GM20431 (cell line): ENCODE data around the gene CASKIN1.
"Not testable (repeated sequence)": the region's sequence is repeated elsewhere in the genome, so short reads cannot be mapped to it uniquely, and the experiment has no call there.

Source experiments
- in situ Hi-C: fragments of 300-500 bp; cut with MseI, MboI; formaldehyde crosslinking; loops from one replicate; pipeline ENCODE4 v1.15.0; 2020; ENCODE audit warnings: low sequenced_read_pairs; ENCODE audit not compliant: unreplicated experiment

The CASKIN1 gene

GRCh38 chr16:2212362-2213324 is 16.2 kb upstream of the CASKIN1 start:
- in situ Hi-C loops = no loop called here

- in situ Hi-C loops = no loop called here
These were observed 15.5 kb upstream of the CASKIN1 start for GRCh38 chr16:2211923-2212347.

GRCh38 chr16:2210386-2211365 is 14.3 kb upstream of the CASKIN1 start, which contains the start of gene BRICD5:
BRICD5 (minus strand) TSS chr16:2210863; CDS start chr16:2210833, 30 bp downstream.
- in situ Hi-C loops = no loop called here

GRCh38 chr16:2210009-2210332 is 13.6 kb upstream of the CASKIN1 start:
- in situ Hi-C loops = no loop called here

GRCh38 chr16:2209258-2210008 is 13.0 kb upstream of the CASKIN1 start:
- in situ Hi-C loops = no loop called here

- in situ Hi-C loops = no loop called here
These were observed 12.4 kb upstream of the CASKIN1 start for GRCh38 chr16:2208772-2209171.

- in situ Hi-C loops = no loop called here
These were observed 11.9 kb upstream of the CASKIN1 start for GRCh38 chr16:2208308-2208707.

- in situ Hi-C loops = no loop called here
These were observed 11.5 kb upstream of the CASKIN1 start for GRCh38 chr16:2207872-2208271.

- in situ Hi-C loops = no loop called here
These were observed 10.5 kb upstream of the CASKIN1 start for GRCh38 chr16:2206780-2207433.

GRCh38 chr16:2206420-2206779 is 10.0 kb upstream of the CASKIN1 start:
- in situ Hi-C loops = no loop called here

- in situ Hi-C loops = no loop called here
These were observed 9.5 kb upstream of the CASKIN1 start for GRCh38 chr16:2205967-2206313.

GRCh38 chr16:2205104-2205966 is 8.9 kb upstream of the CASKIN1 start, which contains the start of gene MLST8:
MLST8 (plus strand) TSS chr16:2205454; CDS start chr16:2206086, 632 bp downstream.
- in situ Hi-C loops = no loop called here

GRCh38 chr16:2204416-2205103 is 8.2 kb upstream of the CASKIN1 start:
- in situ Hi-C loops = no loop called here

- in situ Hi-C loops = not testable (repeated sequence)
These were observed 6.8 kb upstream of the CASKIN1 start for GRCh38 chr16:2203119-2203688.

GRCh38 chr16:2200313-2200712 is 3.9 kb upstream of the CASKIN1 start:
- in situ Hi-C loops = no loop called here

GRCh38 chr16:2199621-2200139 is 3.3 kb upstream of the CASKIN1 start:
- in situ Hi-C loops = no loop called here

- in situ Hi-C loops = no loop called here
These were observed 2.7 kb upstream of the CASKIN1 start for GRCh38 chr16:2199095-2199494.
